Measurements from ENCODE around the gene SOHLH2. TPM values are rescaled to one million over a fixed set of nuclear protein-coding genes. Genes with fewer than 3 reads are reported as not detected.

Gene SOHLH2
- polyA plus RNA-seq, 1 of the 3 experiments (the other 2 are of a cell fraction) = 0.85 TPM

- ChIA-PET POLR2A (no interaction called here), CTCF (interaction anchor here (0.8 to 1.2 kb wide), 2 partner anchors 13 to 87 kb away, joined by 3 to 4 read pairs; no protein-coding TSS in a partner anchor)
- H3K4me2 ChIP-seq = no peak overlapping the region
- no peaks in the 10 kb centered on the region for H3K9me2 ChIP-seq
- H3K36me3 ChIP-seq (replicated peaks in 1 of 2; ENCODE audit: control insufficient read depth in 1 of 2, insufficient read depth in 2 of 2, low read length in 1 of 2) = no peaks in the 10 kb centered on the region
- WGBS (ENCODE audit: low lambda C conversion rate) = 75% methylated on average over 1 of the region's 1 CpG
- DNase-seq = no peak
- H3K9ac ChIP-seq = no peak overlapping the region
- peaks cover 2 to 7% of the 10 kb centered on the region in 2 experiments; a peak in 3 of 4 replicates for H3K4me1 ChIP-seq (ENCODE audit: control insufficient read depth in 1 of 2, insufficient read depth in 2 of 2, low read depth in 1 of 2, low read length in 1 of 2)
- H3K4me3 ChIP-seq (ENCODE audit: low read depth in 2 of 2, low read length in 1 of 2) = no peak overlapping the region
- H4K20me1 ChIP-seq (ENCODE audit: insufficient read depth) = no peaks in the 10 kb centered on the region
- no peaks in the 10 kb centered on the region for H3F3A ChIP-seq (replicated peaks; ENCODE audit: insufficient read depth)
- H3K79me2 ChIP-seq (ENCODE audit: insufficient read depth) = no peaks in the 10 kb centered on the region
- no peak overlapping the region for H2AFZ ChIP-seq (ENCODE audit: low read depth)
- H3K27me3 ChIP-seq (ENCODE audit: insufficient read depth) = no peaks in the 10 kb centered on the region
- no peak overlapping the region for H3K27ac ChIP-seq (ENCODE audit: low read depth in 2 of 2, low read length in 1 of 2)
- no peak for TF ChIP-seq SMC3 (IDR thresholded peaks at IDR 0.05; ENCODE audit: low read depth, low read length)
- TF ChIP-seq FOXJ3 (CRISPR knock-in tag; IDR thresholded peaks at IDR 0.05) = no peak
- TF ChIP-seq POLR2AphosphoS5 (IDR thresholded peaks at IDR 0.05; ENCODE audit: low read depth, low read length) = no peak
- TF ChIP-seq MAX (IDR thresholded peaks at IDR 0.05; ENCODE audit: low read depth) = no peak
- no peak for TF ChIP-seq PBX3 (IDR thresholded peaks at IDR 0.05)
- no peak for TF ChIP-seq JUND (IDR thresholded peaks at IDR 0.05)
- no peak for TF ChIP-seq TAF1 (IDR thresholded peaks at IDR 0.05; ENCODE audit: borderline replicate concordance, low read depth, low read length)
- no peak for TF ChIP-seq EZH2phosphoT487 (IDR thresholded peaks at IDR 0.05; ENCODE audit: borderline replicate concordance, low read depth)
- no peak for TF ChIP-seq TEAD4 (IDR thresholded peaks at IDR 0.05; ENCODE audit: borderline replicate concordance, insufficient read depth)
- no peak for TF ChIP-seq RCOR1 (IDR thresholded peaks at IDR 0.05; ENCODE audit: low read length)
- TF ChIP-seq RFX5 (IDR thresholded peaks at IDR 0.05; ENCODE audit: low read length) = no peak
- no peak for TF ChIP-seq YY1 (IDR thresholded peaks at IDR 0.05; ENCODE audit: low read depth)
- no peaks in the 10 kb centered on the region for H3K9me3 ChIP-seq
Observed at GRCh38 chr13:36188441-36188840, 25.9 kb downstream of the SOHLH2 start.

GRCh38 chr13:36183901-36184300 is 30.5 kb downstream of the SOHLH2 start:
- Histone ChIP-seq H3K4me1 (ENCODE audit: control insufficient read depth in 1 of 2, insufficient read depth in 2 of 2, low read depth in 1 of 2, low read length in 1 of 2) (no peaks in the 10 kb centered on the region), H2AFZ (ENCODE audit: low read depth) (no peak overlapping the region), H3F3A (replicated peaks; ENCODE audit: insufficient read depth) (no peaks in the 10 kb centered on the region), H3K4me3 (ENCODE audit: low read depth in 2 of 2, low read length in 1 of 2) (no peak overlapping the region), H3K27ac (ENCODE audit: low read depth in 2 of 2, low read length in 1 of 2) (no peak overlapping the region), H3K4me2 (no peak overlapping the region), H3K9ac (no peak overlapping the region), H3K79me2 (ENCODE audit: insufficient read depth) (no peaks in the 10 kb centered on the region), H3K9me2 (no peaks in the 10 kb centered on the region), H3K9me3 (no peaks in the 10 kb centered on the region), H3K27me3 (ENCODE audit: insufficient read depth) (no peaks in the 10 kb centered on the region), H3K36me3 (replicated peaks in 1 of 2; ENCODE audit: control insufficient read depth in 1 of 2, insufficient read depth in 2 of 2, low read length in 1 of 2) (no peaks in the 10 kb centered on the region), H4K20me1 (ENCODE audit: insufficient read depth) (no peaks in the 10 kb centered on the region)
- CTCF ChIA-PET = no interaction called here
- no peak for DNase-seq
- POLR2A ChIA-PET = no interaction called here
- TF ChIP-seq EZH2phosphoT487 (IDR thresholded peaks at IDR 0.05; ENCODE audit: borderline replicate concordance, low read depth) (no peak), REST (IDR thresholded peaks at IDR 0.05; ENCODE audit: low read depth, low read length) (no peak), USF1 (IDR thresholded peaks at IDR 0.05; ENCODE audit: borderline replicate concordance, low read depth) (no peak), NRF1 (IDR thresholded peaks at IDR 0.05; ENCODE audit: low read depth, low read length) (no peak), NFIC (IDR thresholded peaks at IDR 0.05; ENCODE audit: borderline replicate concordance) (no peak), FOXM1 (IDR thresholded peaks at IDR 0.05; ENCODE audit: low read depth) (no peak), USF2 (IDR thresholded peaks at IDR 0.05; ENCODE audit: borderline replicate concordance, low read depth, low read length) (no peak), CTCF (IDR thresholded peaks at IDR 0.05) (no peak), EP300 (IDR thresholded peaks at IDR 0.05; ENCODE audit: borderline replicate concordance in 1 of 2, low read depth in 1 of 2, low read length in 1 of 2) (no peak), SMC3 (IDR thresholded peaks at IDR 0.05; ENCODE audit: low read depth, low read length) (no peak), SIN3A (IDR thresholded peaks at IDR 0.05; ENCODE audit: borderline replicate concordance, low read depth, low read length) (no peak), RCOR1 (IDR thresholded peaks at IDR 0.05; ENCODE audit: low read length) (no peak)

All from SK-N-SH (cell line).